HG02885 (cell line): ENCODE results near the gene PHOSPHO1.
"Not testable (repeated sequence)": the region's sequence is repeated elsewhere in the genome, so short reads cannot be mapped to it uniquely, and the experiment has no call there.

Source experiments
- ATAC-seq: cut with Tn5 transposase; IDR thresholded peaks from one replicate; pipeline ENCODE4 v1.9.1; 2021; ENCODE audit warnings: mild to moderate bottlenecking; ENCODE audit not compliant: unreplicated experiment, poor library complexity

The PHOSPHO1 gene

GRCh38 chr17:49194297-49194607 lies 36.3 kb downstream of the PHOSPHO1 start:
- ATAC-seq = no peak

GRCh38 chr17:49193513-49194296 lies 36.9 kb downstream of the PHOSPHO1 start:
- no peak for ATAC-seq

GRCh38 chr17:49191917-49192741 lies 38.5 kb downstream of the PHOSPHO1 start:
- ATAC-seq = peak; percentile 51

GRCh38 chr17:49191409-49191916 lies 39.1 kb downstream of the PHOSPHO1 start:
- ATAC-seq = peak; percentile 1

GRCh38 chr17:49190932-49191331 lies 39.7 kb downstream of the PHOSPHO1 start:
- no peak for ATAC-seq

GRCh38 chr17:49187301-49187700 lies 43.3 kb downstream of the PHOSPHO1 start:
- ATAC-seq = no peak

- not testable (repeated sequence) for ATAC-seq
Observed at GRCh38 chr17:49185381-49185780, 45.2 kb downstream of the PHOSPHO1 start.

- ATAC-seq = not testable (repeated sequence)
Observed at GRCh38 chr17:49184522-49184921, 46.1 kb downstream of the PHOSPHO1 start.

GRCh38 chr17:49183801-49184200 lies 46.8 kb downstream of the PHOSPHO1 start:
- ATAC-seq = no peak

- ATAC-seq = no peak
Observed at GRCh38 chr17:49183341-49183740, 47.2 kb downstream of the PHOSPHO1 start.

GRCh38 chr17:49180998-49181635 lies 49.5 kb downstream of the PHOSPHO1 start:
- ATAC-seq = no peak

GRCh38 chr17:49180303-49180702 lies 50.3 kb downstream of the PHOSPHO1 start:
- ATAC-seq = no peak

- ATAC-seq = not testable (repeated sequence)
Observed at GRCh38 chr17:49175978-49176377, 54.6 kb downstream of the PHOSPHO1 start.
